ENCODE results near the gene CAPN5. TPM values are rescaled to one million over a fixed set of nuclear protein-coding genes. Genes with fewer than 3 reads are reported as not detected.

Gene CAPN5
- total and polyA plus RNA-seq, 2 experiments from 2014 or later, result 10.2 to 32.2 TPM

DNA sequence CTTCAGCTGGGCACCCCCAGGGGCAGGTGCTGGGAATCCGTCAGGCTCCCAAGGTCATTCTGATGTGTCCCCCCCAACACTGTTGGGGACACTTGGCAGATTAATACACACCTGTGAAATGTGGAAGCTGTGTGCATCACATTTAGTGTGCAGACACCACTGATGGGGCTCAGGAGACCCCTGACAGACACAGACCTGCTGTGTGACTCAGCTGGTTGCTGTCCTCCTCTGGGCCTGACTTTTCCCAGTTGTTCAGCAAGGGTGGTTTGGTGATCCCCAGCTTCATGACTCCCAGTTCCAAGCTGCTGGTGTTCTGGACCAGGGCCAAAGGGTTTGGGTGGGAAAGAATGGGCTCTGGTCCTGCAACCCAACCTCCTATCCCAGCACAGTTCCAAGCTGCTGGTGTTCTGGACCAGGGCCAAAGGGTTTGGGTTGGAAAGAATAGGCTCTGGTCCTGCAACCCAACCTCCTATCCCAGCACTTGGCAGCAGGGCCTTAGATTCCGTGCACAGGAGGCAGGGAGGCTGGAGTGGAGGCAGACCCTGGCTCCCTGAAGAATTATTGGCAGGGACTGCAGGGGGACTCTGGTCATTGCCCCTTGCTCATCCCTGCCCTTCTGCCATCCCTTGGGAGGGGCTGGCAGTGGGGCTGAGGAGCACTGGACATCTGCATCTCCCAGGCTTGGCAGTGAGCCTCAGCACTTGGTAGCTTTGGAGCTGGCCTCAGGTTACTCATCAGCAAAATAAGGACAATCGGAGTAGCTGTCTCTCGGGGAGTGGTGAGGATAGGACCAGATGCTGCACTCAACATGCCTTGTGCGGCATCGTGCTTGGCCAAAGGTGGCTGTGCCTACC, 27.4 kb downstream of the CAPN5 start:
- H3K4me3 Mint-ChIP-seq, result no peak overlapping the region
- peaks cover 11% of the 10 kb centered on the region for H3K4me1 Mint-ChIP-seq
- no peak overlapping the region for H3K4me2 ChIP-seq
- H4K20me1 ChIP-seq (replicated peaks; ENCODE audit: insufficient read depth), result no peaks in the 10 kb centered on the region; the same call in 1 of the 2 replicates
- H3K9me3 Mint-ChIP-seq, result peaks cover 5% of the 10 kb centered on the region; the same call in 1 of the 3 replicates
- H3K27me3 ChIP-seq (ENCODE audit: insufficient read depth), result no peaks in the 10 kb centered on the region
- no peaks in the 10 kb centered on the region for H3K79me2 ChIP-seq (replicated peaks; ENCODE audit: insufficient read depth)
- peaks cover 7% of the 10 kb centered on the region for H3K27me3 Mint-ChIP-seq (ENCODE audit: insufficient read depth, low read depth, poor library complexity)
- TF ChIP-seq CTCF (conservative IDR thresholded peaks at IDR 0.05; ENCODE audit: low read depth in 2 of 2), result no peak
- no peak for TF ChIP-seq CREB1 (CRISPR knock-in tag; IDR thresholded peaks at IDR 0.05; ENCODE audit: low read depth)
- TF ChIP-seq EZH2 (IDR thresholded peaks at IDR 0.05; ENCODE audit: low read depth, unreplicated experiment), result no peak
- TF ChIP-seq ETS1 (IDR thresholded peaks at IDR 0.05), result no peak
- no peak for TF ChIP-seq EZH2phosphoT487 (IDR thresholded peaks at IDR 0.05; ENCODE audit: unreplicated experiment)
- no peak for TF ChIP-seq ZNF462 (CRISPR knock-in tag; IDR thresholded peaks at IDR 0.05)
- no peak for TF ChIP-seq STAT1 (IDR thresholded peaks at IDR 0.05; ENCODE audit: unreplicated experiment)
- no peak for TF ChIP-seq ZNF331 (CRISPR knock-in tag; IDR thresholded peaks at IDR 0.05; ENCODE audit: low read depth)
- TF ChIP-seq REST (IDR thresholded peaks at IDR 0.05; ENCODE audit: unreplicated experiment), result no peak
- TF ChIP-seq NANOG (IDR thresholded peaks at IDR 0.05; ENCODE audit: borderline replicate concordance), result no peak
- no peak for TF ChIP-seq JUNB (IDR thresholded peaks at IDR 0.05; ENCODE audit: unreplicated experiment)
- no peak for TF ChIP-seq POLR2AphosphoS5 (IDR thresholded peaks at IDR 0.05; ENCODE audit: low read depth)
- TF ChIP-seq ZNF114 (CRISPR knock-in tag; IDR thresholded peaks at IDR 0.05), result no peak
- H3K4me1 ChIP-seq (ENCODE audit: insufficient read depth), result no peaks in the 10 kb centered on the region; the same call in 1 of the 2 replicates
- no peaks in the 10 kb centered on the region for H3F3A ChIP-seq (replicated peaks; ENCODE audit: low read depth)
- H3K27ac ChIP-seq (ENCODE audit: low read depth), result no peak overlapping the region
- H3K36me3 ChIP-seq (ENCODE audit: insufficient read depth), result no peaks in the 10 kb centered on the region
- no peak overlapping the region for H3K27ac Mint-ChIP-seq
- no peak for ATAC-seq
- no peak for DNase-seq (ENCODE audit: low spot score)
- no peak overlapping the region for H3K4me3 ChIP-seq
- H3K36me3 Mint-ChIP-seq (ENCODE audit: low read depth), result peaks cover 3% of the 10 kb centered on the region; the same call in 1 of the 3 replicates
- H2AFZ ChIP-seq, result no peak overlapping the region
- no peaks in the 10 kb centered on the region for H3K9me2 ChIP-seq (ENCODE audit: insufficient read depth)

Data from GM23338 (cell line).